HepG2 (cell line): ENCODE measurements around the gene TMEM267. TPM values are rescaled to one million over a fixed set of nuclear protein-coding genes. Genes with fewer than 3 reads are reported as not detected.

Experiments used
- BORCS8-MEF2B ChIP-seq: sonication (generic); formaldehyde crosslinking; IDR thresholded peaks from 2 replicates; pipeline ENCODE4 v1.8.0; 2022; ENCODE audit warnings: mild to moderate bottlenecking, missing genetic modification reagents
- CAMTA2 ChIP-seq: sonication (generic); formaldehyde crosslinking; IDR thresholded peaks from 2 replicates; pipeline ENCODE4 v1.4.0; 2020; ENCODE audit warnings: mild to moderate bottlenecking, missing genetic modification reagents, borderline replicate concordance
- CENPT ChIP-seq: sonication (generic); formaldehyde crosslinking; IDR thresholded peaks from 2 replicates; pipeline ENCODE4 v1.8.0; 2022; ENCODE audit warnings: low read depth, mild to moderate bottlenecking, moderate library complexity, missing genetic modification reagents
- IRF1 ChIP-seq: sonication (generic); formaldehyde crosslinking; IDR thresholded peaks from 2 replicates; pipeline ENCODE4 v1.4.0; 2020; ENCODE audit warnings: low read depth, mild to moderate bottlenecking, missing genetic modification reagents
- IRX3 ChIP-seq: sonication (generic); formaldehyde crosslinking; IDR thresholded peaks from 2 replicates; pipeline ENCODE4 v1.8.1; 2023; ENCODE audit warnings: mild to moderate bottlenecking, low read depth, missing genetic modification reagents, borderline replicate concordance
- KDM6A ChIP-seq: IDR thresholded peaks from 2 replicates; pipeline ENCODE4 v1.6.1; 2016; ENCODE audit warnings: low read depth
- MATR3 ChIP-seq: sonication (generic); formaldehyde crosslinking; IDR thresholded peaks from 2 replicates; pipeline ENCODE4 v1.4.0; 2020; ENCODE audit warnings: missing genetic modification reagents
- MTF2 ChIP-seq: sonication (generic); formaldehyde crosslinking; IDR thresholded peaks from 2 replicates; pipeline ENCODE4 v1.5.0; 2020; ENCODE audit warnings: missing genetic modification reagents, borderline replicate concordance
- RARG ChIP-seq: sonication (generic); formaldehyde crosslinking; IDR thresholded peaks from 2 replicates; pipeline ENCODE4 v1.4.0; 2020; ENCODE audit warnings: low read depth, mild to moderate bottlenecking, missing genetic modification reagents
- RCOR2 ChIP-seq: IDR thresholded peaks from 2 replicates; pipeline ENCODE4 v1.6.1; 2016; ENCODE audit warnings: missing biosample characterization, missing genetic modification reagents
- RFXAP ChIP-seq: sonication (generic); formaldehyde crosslinking; IDR thresholded peaks from 2 replicates; pipeline ENCODE4 v1.4.0; 2020; ENCODE audit warnings: missing genetic modification reagents, borderline replicate concordance
- SAP130 ChIP-seq: IDR thresholded peaks from 2 replicates; pipeline ENCODE4 v1.6.1; 2016; ENCODE audit warnings: low read depth
- TARDBP ChIP-seq: sonication (generic); formaldehyde crosslinking; IDR thresholded peaks from 2 replicates; pipeline ENCODE4 v1.8.0; 2022; ENCODE audit warnings: mild to moderate bottlenecking, missing genetic modification reagents
- ZFP37 ChIP-seq: sonication (generic); formaldehyde crosslinking; IDR thresholded peaks from 2 replicates; pipeline ENCODE4 v1.4.0; 2020; ENCODE audit warnings: missing genetic modification reagents, borderline replicate concordance
- ZNF143 ChIP-seq: sonication (generic); formaldehyde crosslinking; IDR thresholded peaks from 2 replicates; pipeline ENCODE4 v1.4.0; 2020; ENCODE audit warnings: missing genetic modification reagents
- ZNF430 ChIP-seq: sonication (generic); formaldehyde crosslinking; IDR thresholded peaks from 2 replicates; pipeline ENCODE4 v1.9.0; 2021; ENCODE audit warnings: mild to moderate bottlenecking, missing genetic modification reagents
- ZNF646 ChIP-seq: sonication (generic); formaldehyde crosslinking; IDR thresholded peaks from 2 replicates; pipeline ENCODE4 v1.9.0; 2021; ENCODE audit warnings: mild to moderate bottlenecking, missing genetic modification reagents
- ZNF7 ChIP-seq: IDR thresholded peaks from 2 replicates; pipeline ENCODE4 v1.6.1; 2016; ENCODE audit warnings: missing biosample characterization, missing genetic modification reagents
- ZNF781 ChIP-seq: sonication (generic); formaldehyde crosslinking; IDR thresholded peaks from 2 replicates; pipeline ENCODE4 v1.5.1; 2020; ENCODE audit warnings: borderline replicate concordance, mild to moderate bottlenecking, missing genetic modification reagents; ENCODE audit errors: not compliant biosample characterization
- polyA plus RNA-seq, 8 experiments: library from polyadenylated mRNA; depleted of rRNA in 3 of 8; stranded (reverse) in 7 of 8; unstranded in 1 of 8; fragments of >200 nt; fragmentation: Illumina TruSeq in 4 of 8; extraction: Trizol in 4 of 8; gene quantifications; 2 replicates each; pipeline versions ENCODE4 v1.2.1 to v1.2.3, GENCODE V29; 2011 to 2016; ENCODE audit warnings: low read depth in 4 of 8, missing spikeins in 1 of 8, mixed read lengths in 1 of 8; ENCODE audit not compliant: insufficient read depth in 1 of 8
- total RNA-seq, 5 experiments: library from RNA; depleted of rRNA; stranded (reverse); fragments of >200 nt; fragmentation: Illumina TruSeq; extraction: Trizol; gene quantifications; 2 replicates each; pipeline ENCODE4 v1.2.3, GENCODE V29; 2016; ENCODE audit warnings: low read depth in 1 of 5
- TF ChIP-seq, protein P1 (sequence below): fragments of 450-650 bp; IDR thresholded peaks from 2 replicates; pipeline ENCODE4 v1.6.1; 2017; ENCODE audit warnings: mild to moderate bottlenecking

The TMEM267 gene
- total and polyA plus RNA-seq, 2 of the 13 experiments (the other 11 are each of a cell fraction or from before 2014, with no cell fraction given) = 8.9 to 12.6 TPM

DNA sequence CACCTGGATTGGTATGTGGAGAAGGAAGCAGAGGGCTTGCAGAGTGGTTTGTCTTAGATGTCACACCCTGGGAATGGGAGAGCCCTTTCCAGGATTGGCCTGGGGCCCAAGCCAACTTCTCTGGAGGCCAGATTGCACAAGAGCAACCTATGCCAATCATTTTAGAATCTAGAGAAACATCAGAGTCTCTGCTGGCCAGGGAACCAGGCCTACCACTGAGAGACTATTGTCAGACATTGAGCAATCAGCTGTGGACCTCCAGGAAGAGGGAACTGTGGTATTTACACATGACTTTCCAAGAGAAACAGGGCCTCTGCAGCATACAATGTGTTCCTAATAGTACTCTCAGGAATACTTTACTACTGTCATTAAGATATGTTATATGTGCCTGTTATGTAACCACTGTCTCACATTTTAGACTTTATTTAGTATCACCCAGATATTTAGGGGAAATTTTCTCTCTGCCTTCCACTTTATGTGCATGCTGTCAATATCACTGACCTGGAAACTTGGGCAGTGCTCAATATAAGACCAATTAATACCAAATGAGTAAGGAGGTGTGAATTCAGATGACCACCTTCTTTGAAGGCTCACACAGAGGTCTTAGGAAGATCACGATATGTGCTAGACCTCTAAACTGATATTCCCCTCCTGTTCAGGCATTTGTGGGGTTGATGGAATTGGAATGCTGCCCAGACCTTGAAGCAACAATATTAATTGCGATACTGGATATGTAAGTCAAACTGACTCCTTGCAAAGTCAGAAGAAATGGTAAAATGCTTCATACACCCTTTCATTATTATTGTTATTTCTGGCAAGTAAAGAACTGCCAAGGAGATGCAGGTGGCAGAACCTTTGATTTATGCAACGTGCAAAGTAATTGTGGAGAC lies 50.9 kb downstream of the TMEM267 start (continued):
- TF ChIP-seq, protein P1, sequence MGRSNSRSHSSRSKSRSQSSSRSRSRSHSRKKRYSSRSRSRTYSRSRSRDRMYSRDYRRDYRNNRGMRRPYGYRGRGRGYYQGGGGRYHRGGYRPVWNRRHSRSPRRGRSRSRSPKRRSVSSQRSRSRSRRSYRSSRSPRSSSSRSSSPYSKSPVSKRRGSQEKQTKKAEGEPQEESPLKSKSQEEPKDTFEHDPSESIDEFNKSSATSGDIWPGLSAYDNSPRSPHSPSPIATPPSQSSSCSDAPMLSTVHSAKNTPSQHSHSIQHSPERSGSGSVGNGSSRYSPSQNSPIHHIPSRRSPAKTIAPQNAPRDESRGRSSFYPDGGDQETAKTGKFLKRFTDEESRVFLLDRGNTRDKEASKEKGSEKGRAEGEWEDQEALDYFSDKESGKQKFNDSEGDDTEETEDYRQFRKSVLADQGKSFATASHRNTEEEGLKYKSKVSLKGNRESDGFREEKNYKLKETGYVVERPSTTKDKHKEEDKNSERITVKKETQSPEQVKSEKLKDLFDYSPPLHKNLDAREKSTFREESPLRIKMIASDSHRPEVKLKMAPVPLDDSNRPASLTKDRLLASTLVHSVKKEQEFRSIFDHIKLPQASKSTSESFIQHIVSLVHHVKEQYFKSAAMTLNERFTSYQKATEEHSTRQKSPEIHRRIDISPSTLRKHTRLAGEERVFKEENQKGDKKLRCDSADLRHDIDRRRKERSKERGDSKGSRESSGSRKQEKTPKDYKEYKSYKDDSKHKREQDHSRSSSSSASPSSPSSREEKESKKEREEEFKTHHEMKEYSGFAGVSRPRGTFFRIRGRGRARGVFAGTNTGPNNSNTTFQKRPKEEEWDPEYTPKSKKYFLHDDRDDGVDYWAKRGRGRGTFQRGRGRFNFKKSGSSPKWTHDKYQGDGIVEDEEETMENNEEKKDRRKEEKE = no peak
- TF ChIP-seq MATR3 (CRISPR knock-in tag) = no peak
- no peak for TF ChIP-seq ZNF143 (CRISPR knock-in tag)
- no peak for TF ChIP-seq IRF1 (CRISPR knock-in tag)
- no peak for TF ChIP-seq MTF2
- no peak for TF ChIP-seq CENPT (CRISPR knock-in tag)
- TF ChIP-seq ZFP37 (CRISPR knock-in tag) = no peak
- peak; percentile 92 for TF ChIP-seq SAP130
- TF ChIP-seq RCOR2 = peak; percentile 82
- TF ChIP-seq IRX3 (CRISPR knock-in tag) = 0 out of 2 replicates have a peak, but pooled peaks have one; percentile 58
- TF ChIP-seq KDM6A (CRISPR knock-in tag) = peak; percentile 65; the same call in 1 of the 2 replicates
- TF ChIP-seq TARDBP (CRISPR knock-in tag) = peak; percentile 97
- peak; percentile 71; the same call in 1 of the 2 replicates for TF ChIP-seq BORCS8-MEF2B (CRISPR knock-in tag)
- no peak for TF ChIP-seq CAMTA2
- no peak for TF ChIP-seq ZNF646 (CRISPR knock-in tag)
- no peak for TF ChIP-seq RARG (CRISPR knock-in tag)
- TF ChIP-seq ZNF781 (CRISPR knock-in tag) = peak; percentile 22
- peak; percentile 83; the same call in 1 of the 2 replicates for TF ChIP-seq ZNF430 (CRISPR knock-in tag)
- peak; percentile 67 for TF ChIP-seq RFXAP (CRISPR knock-in tag)
- peak; percentile 30; the same call in 1 of the 2 replicates for TF ChIP-seq ZNF7 (CRISPR knock-in tag)
